K562 (cell line): ENCODE measurements around the gene FBXL12. TPM values are rescaled to one million over a fixed set of nuclear protein-coding genes. Genes with fewer than 3 reads are reported as not detected.

Experiments
- ARHGAP35 ChIP-seq: fragments of 450-650 bp; IDR thresholded peaks from 2 replicates; pipeline ENCODE4 v1.6.1; 2018; ENCODE audit not compliant: partially characterized antibody
- ATF7 ChIP-seq: fragments of 450-650 bp; IDR thresholded peaks from 2 replicates; pipeline ENCODE4 v1.7.1; 2014; ENCODE audit warnings: mild to moderate bottlenecking, moderate library complexity
- BHLHE40 ChIP-seq: IDR thresholded peaks from 2 replicates; pipeline ENCODE4 v1.6.1; 2011; ENCODE audit warnings: low read length, improper control_type of control experiment
- BRCA1 ChIP-seq, 2 experiments: fragments of 450-650 bp in 1 of 2; sonication (generic) in 1 of 2; formaldehyde crosslinking in 1 of 2; IDR thresholded peaks; 2 replicates each; pipeline versions ENCODE4 v1.5.0 to v1.6.1; 2017 to 2020; ENCODE audit warnings: mild to moderate bottlenecking in 1 of 2, missing genetic modification reagents in 1 of 2
- CCAR2 ChIP-seq: fragments of 200-400 bp; formaldehyde crosslinking; IDR thresholded peaks from 2 replicates; pipeline ENCODE4 v1.6.1; 2017; ENCODE audit warnings: mild to moderate bottlenecking, low read depth, low read length
- CSDE1 ChIP-seq, 2 experiments: fragments of 450-650 bp; IDR thresholded peaks; 2 replicates each; pipeline ENCODE4 v1.6.1; 2016; ENCODE audit warnings: mild to moderate bottlenecking in 1 of 2
- CXXC5 ChIP-seq: fragments of 250-450 bp; sonication (Bioruptor Pico); IDR thresholded peaks from 2 replicates; pipeline ENCODE4 v1.8.0; 2022; ENCODE audit warnings: inconsistent platforms, mild to moderate bottlenecking, moderate library complexity
- EP400 ChIP-seq: fragments of 450-650 bp; IDR thresholded peaks from 2 replicates; pipeline ENCODE4 v1.6.1; 2017; ENCODE audit warnings: antibody characterized with exemption, mild to moderate bottlenecking, moderate library complexity
- HNRNPL ChIP-seq: fragments of 200-400 bp; formaldehyde crosslinking; IDR thresholded peaks from 2 replicates; pipeline ENCODE4 v1.6.1; 2017; ENCODE audit warnings: low read depth, mild to moderate bottlenecking, low read length
- MEF2A ChIP-seq: IDR thresholded peaks from 2 replicates; pipeline ENCODE4 v1.6.1; 2011; ENCODE audit warnings: low read depth, mild to moderate bottlenecking, low read length, moderate library complexity; ENCODE audit not compliant: control insufficient read depth
- PCBP1 ChIP-seq: fragments of 200-400 bp; formaldehyde crosslinking; IDR thresholded peaks from 2 replicates; pipeline ENCODE4 v1.6.1; 2018; ENCODE audit warnings: mild to moderate bottlenecking, low read depth, low read length; ENCODE audit not compliant: poor library complexity, severe bottlenecking
- POLR2AphosphoS2 ChIP-seq: IDR thresholded peaks from 2 replicates; pipeline ENCODE4 v1.6.1; 2012; ENCODE audit warnings: low read length, improper control_type of control experiment
- SIRT6 ChIP-seq: IDR thresholded peaks from one replicate; pipeline ENCODE4 v1.6.1; 2012; ENCODE audit warnings: low read depth, mild to moderate bottlenecking, control low read depth, inconsistent platforms, low read length, moderate library complexity
- SLC30A9 ChIP-seq: fragments of 250-450 bp; sonication (Bioruptor Pico); IDR thresholded peaks from 2 replicates; pipeline ENCODE4 v1.8.0; 2022; ENCODE audit warnings: mild to moderate bottlenecking, moderate library complexity
- WHSC1 ChIP-seq: IDR thresholded peaks from one replicate; pipeline ENCODE4 v1.6.1; 2012; ENCODE audit warnings: low read length, control low read depth, inconsistent platforms
- ZFP1 ChIP-seq: fragments of 450-650 bp; formaldehyde crosslinking; IDR thresholded peaks from 2 replicates; pipeline ENCODE4 v1.4.0; 2020; ENCODE audit warnings: mild to moderate bottlenecking, mixed read lengths
- ZNF707 ChIP-seq: fragments of 250-450 bp; sonication (Bioruptor Pico); conservative IDR thresholded peaks from 2 replicates; pipeline ENCODE4 v1.8.0; 2022; ENCODE audit warnings: inconsistent platforms, mild to moderate bottlenecking, moderate library complexity
- ZNF764 ChIP-seq: fragments of 250-450 bp; sonication (Bioruptor Pico); IDR thresholded peaks from 2 replicates; pipeline ENCODE4 v1.4.0; 2020; ENCODE audit warnings: low read depth, mild to moderate bottlenecking, moderate library complexity
- polyA plus RNA-seq, 8 experiments: library from polyadenylated mRNA; depleted of rRNA in 4 of 8; stranded (reverse) in 5 of 8; unstranded in 3 of 8; fragments of >200 nt; fragmentation: Nextera tagmentation in 2 of 8; fragmentation: Illumina TruSeq in 1 of 8; extraction: Ambion mirVana in 2 of 8; extraction: Trizol in 1 of 8; gene quantifications; 2 replicates each; pipeline versions ENCODE4 v1.2.1 to v1.2.3, GENCODE V29; 2011 to 2014; ENCODE audit warnings: inconsistent platforms in 1 of 8, missing spikeins in 1 of 8
- total RNA-seq, 7 experiments: library from RNA; depleted of rRNA in 6 of 7; stranded (reverse); fragments of >200 nt in 6 of 7; fragmentation: Illumina TruSeq in 2 of 7; extraction: Trizol in 2 of 7; gene quantifications; 2 replicates each; pipeline versions ENCODE4 v1.2.1 to v1.2.3, GENCODE V29; 2011 to 2021; ENCODE audit warnings: low replicate concordance in 1 of 7
- TF ChIP-seq, protein P1 (sequence below): sonication (generic); formaldehyde crosslinking; IDR thresholded peaks from 2 replicates; pipeline ENCODE4 v1.8.0; 2022; ENCODE audit warnings: mild to moderate bottlenecking, missing genetic modification reagents, borderline replicate concordance
- TF ChIP-seq, protein P2 (sequence below), 2 experiments: fragments of 450-650 bp; conservative IDR thresholded peaks; 2 replicates each; pipeline ENCODE4 v1.6.1; 2017; ENCODE audit warnings: mild to moderate bottlenecking in 2 of 2, moderate library complexity in 2 of 2
- TF ChIP-seq, protein P3 (sequence below): fragments of 450-650 bp; IDR thresholded peaks from 2 replicates; pipeline ENCODE4 v1.7.0; 2016; ENCODE audit warnings: borderline replicate concordance
- TF ChIP-seq, protein P4 (sequence below): fragments of 450-650 bp; formaldehyde crosslinking; conservative IDR thresholded peaks from 2 replicates; pipeline ENCODE4 v1.4.0; 2022; ENCODE audit warnings: mild to moderate bottlenecking, missing genetic modification characterization

The FBXL12 gene
- total and polyA plus RNA-seq, 9 of the 15 experiments (the other 6 are each of a cell fraction or from before 2014, with no cell fraction given) = 2.7 to 40.5 (median 26.5) TPM

- TF ChIP-seq ATF7 = peak; percentile 92
- TF ChIP-seq ZNF707 (CRISPR knock-in tag) = no peak
- TF ChIP-seq WHSC1 = no peak
- TF ChIP-seq ARHGAP35 = no peak
- TF ChIP-seq BHLHE40 = no peak
- no peak for TF ChIP-seq CCAR2
- TF ChIP-seq SLC30A9 (CRISPR knock-in tag) = no peak
- peak; percentile 87 for TF ChIP-seq EP400
- peak; percentile 86 for TF ChIP-seq CXXC5 (CRISPR knock-in tag)
- TF ChIP-seq BRCA1 (IDR thresholded peaks at IDR 0.05) = no peak
- no peak for TF ChIP-seq BRCA1 (CRISPR knock-in tag; IDR thresholded peaks at IDR 0.05)
- no peak for TF ChIP-seq POLR2AphosphoS2
- no peak for TF ChIP-seq CSDE1 (IDR thresholded peaks at IDR 0.05)
- TF ChIP-seq MEF2A = no peak
- TF ChIP-seq SIRT6 = no peak
- TF ChIP-seq, protein P1, sequence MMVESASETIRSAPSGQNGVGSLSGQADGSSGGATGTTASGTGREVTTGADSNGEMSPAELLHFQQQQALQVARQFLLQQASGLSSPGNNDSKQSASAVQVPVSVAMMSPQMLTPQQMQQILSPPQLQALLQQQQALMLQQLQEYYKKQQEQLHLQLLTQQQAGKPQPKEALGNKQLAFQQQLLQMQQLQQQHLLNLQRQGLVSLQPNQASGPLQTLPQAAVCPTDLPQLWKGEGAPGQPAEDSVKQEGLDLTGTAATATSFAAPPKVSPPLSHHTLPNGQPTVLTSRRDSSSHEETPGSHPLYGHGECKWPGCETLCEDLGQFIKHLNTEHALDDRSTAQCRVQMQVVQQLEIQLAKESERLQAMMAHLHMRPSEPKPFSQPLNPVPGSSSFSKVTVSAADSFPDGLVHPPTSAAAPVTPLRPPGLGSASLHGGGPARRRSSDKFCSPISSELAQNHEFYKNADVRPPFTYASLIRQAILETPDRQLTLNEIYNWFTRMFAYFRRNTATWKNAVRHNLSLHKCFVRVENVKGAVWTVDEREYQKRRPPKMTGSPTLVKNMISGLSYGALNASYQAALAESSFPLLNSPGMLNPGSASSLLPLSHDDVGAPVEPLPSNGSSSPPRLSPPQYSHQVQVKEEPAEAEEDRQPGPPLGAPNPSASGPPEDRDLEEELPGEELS (CRISPR knock-in tag) = no peak; the same call in 1 of the 2 replicates
- TF ChIP-seq HNRNPL = no peak
- no peak for TF ChIP-seq ZFP1 (CRISPR knock-in tag)
- TF ChIP-seq, protein P2, sequence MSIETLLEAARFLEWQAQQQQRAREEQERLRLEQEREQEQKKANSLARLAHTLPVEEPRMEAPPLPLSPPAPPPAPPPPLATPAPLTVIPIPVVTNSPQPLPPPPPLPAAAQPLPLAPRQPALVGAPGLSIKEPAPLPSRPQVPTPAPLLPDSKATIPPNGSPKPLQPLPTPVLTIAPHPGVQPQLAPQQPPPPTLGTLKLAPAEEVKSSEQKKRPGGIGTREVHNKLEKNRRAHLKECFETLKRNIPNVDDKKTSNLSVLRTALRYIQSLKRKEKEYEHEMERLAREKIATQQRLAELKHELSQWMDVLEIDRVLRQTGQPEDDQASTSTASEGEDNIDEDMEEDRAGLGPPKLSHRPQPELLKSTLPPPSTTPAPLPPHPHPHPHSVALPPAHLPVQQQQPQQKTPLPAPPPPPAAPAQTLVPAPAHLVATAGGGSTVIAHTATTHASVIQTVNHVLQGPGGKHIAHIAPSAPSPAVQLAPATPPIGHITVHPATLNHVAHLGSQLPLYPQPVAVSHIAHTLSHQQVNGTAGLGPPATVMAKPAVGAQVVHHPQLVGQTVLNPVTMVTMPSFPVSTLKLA (conservative IDR thresholded peaks at IDR 0.05) = peak; percentile 66 to 87
- TF ChIP-seq ZNF764 (CRISPR knock-in tag) = no peak
- TF ChIP-seq, protein P3, sequence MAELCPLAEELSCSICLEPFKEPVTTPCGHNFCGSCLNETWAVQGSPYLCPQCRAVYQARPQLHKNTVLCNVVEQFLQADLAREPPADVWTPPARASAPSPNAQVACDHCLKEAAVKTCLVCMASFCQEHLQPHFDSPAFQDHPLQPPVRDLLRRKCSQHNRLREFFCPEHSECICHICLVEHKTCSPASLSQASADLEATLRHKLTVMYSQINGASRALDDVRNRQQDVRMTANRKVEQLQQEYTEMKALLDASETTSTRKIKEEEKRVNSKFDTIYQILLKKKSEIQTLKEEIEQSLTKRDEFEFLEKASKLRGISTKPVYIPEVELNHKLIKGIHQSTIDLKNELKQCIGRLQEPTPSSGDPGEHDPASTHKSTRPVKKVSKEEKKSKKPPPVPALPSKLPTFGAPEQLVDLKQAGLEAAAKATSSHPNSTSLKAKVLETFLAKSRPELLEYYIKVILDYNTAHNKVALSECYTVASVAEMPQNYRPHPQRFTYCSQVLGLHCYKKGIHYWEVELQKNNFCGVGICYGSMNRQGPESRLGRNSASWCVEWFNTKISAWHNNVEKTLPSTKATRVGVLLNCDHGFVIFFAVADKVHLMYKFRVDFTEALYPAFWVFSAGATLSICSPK = no peak
- TF ChIP-seq PCBP1 = no peak
- TF ChIP-seq, protein P4, sequence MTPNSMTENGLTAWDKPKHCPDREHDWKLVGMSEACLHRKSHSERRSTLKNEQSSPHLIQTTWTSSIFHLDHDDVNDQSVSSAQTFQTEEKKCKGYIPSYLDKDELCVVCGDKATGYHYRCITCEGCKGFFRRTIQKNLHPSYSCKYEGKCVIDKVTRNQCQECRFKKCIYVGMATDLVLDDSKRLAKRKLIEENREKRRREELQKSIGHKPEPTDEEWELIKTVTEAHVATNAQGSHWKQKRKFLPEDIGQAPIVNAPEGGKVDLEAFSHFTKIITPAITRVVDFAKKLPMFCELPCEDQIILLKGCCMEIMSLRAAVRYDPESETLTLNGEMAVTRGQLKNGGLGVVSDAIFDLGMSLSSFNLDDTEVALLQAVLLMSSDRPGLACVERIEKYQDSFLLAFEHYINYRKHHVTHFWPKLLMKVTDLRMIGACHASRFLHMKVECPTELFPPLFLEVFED (CRISPR knock-in tag) = no peak
Observed at GRCh38 chr19:9768175-9769112, 50.4 kb downstream of the FBXL12 start, which contains the start of gene ZNF846 (continued).
